ENCODE data around the gene ZMIZ1. TPM values are rescaled to one million over a fixed set of nuclear protein-coding genes. Genes with fewer than 3 reads are reported as not detected.

ZMIZ1 gene
- total RNA-seq (2021; fragmentation: NEBNext Ultra II Directional; extraction: Animal tissue kit (Norgen Biotek cat#: 25700)) = 10 to 100 TPM; 38.6 to 60.3 (median 51.2) TPM
- long read RNA-seq, partial matches to known transcripts = 11 of 12 reads
- long read RNA-seq, other reads (novel, unspliced or antisense) = 1 of 12 reads

GRCh38 chr10:79068562-79069324, at the start of gene ZMIZ1:
ZMIZ1 (plus strand) TSS chr10:79068966; CDS start chr10:79201633, 132,667 bp downstream.
- H3K4me1 Mint-ChIP-seq (ENCODE audit: low read depth) = peaks cover 33% of the 10 kb centered on the region
- H3K9me3 Mint-ChIP-seq = no peaks in the 10 kb centered on the region
- H3K36me3 Mint-ChIP-seq (ENCODE audit: low read depth) = no peaks in the 10 kb centered on the region
- H3K27ac Mint-ChIP-seq = peak within 1 kb of the TSS; percentile 90
- TF ChIP-seq CTCF (IDR thresholded peaks at IDR 0.05) = peak; percentile 23; the same call in 1 of the 2 replicates
- H3K4me3 Mint-ChIP-seq = peak within 1 kb of the TSS; percentile 97
- DNase-seq = peak; percentile 94
- no peaks in the 10 kb centered on the region; the same call in none of the 2 replicates for H3K27me3 Mint-ChIP-seq (ENCODE audit: insufficient read depth)

- H3K36me3 Mint-ChIP-seq (ENCODE audit: low read depth) = peaks cover 4% of the 10 kb centered on the region; the same call in 1 of the 2 replicates
- H3K4me3 Mint-ChIP-seq = no peak overlapping the region
- no peak overlapping the region for H3K27ac Mint-ChIP-seq
- no peak for DNase-seq
- peaks cover 6% of the 10 kb centered on the region for H3K4me1 Mint-ChIP-seq (ENCODE audit: low read depth)
- H3K9me3 Mint-ChIP-seq = no peaks in the 10 kb centered on the region
- peaks cover 18% of the 10 kb centered on the region for H3K27me3 Mint-ChIP-seq (ENCODE audit: insufficient read depth)
- no peak for TF ChIP-seq CTCF (IDR thresholded peaks at IDR 0.05)
Measured at GRCh38 chr10:79019441-79020014, 49.2 kb upstream of the ZMIZ1 start.

- peaks cover 6% of the 10 kb centered on the region for H3K4me1 Mint-ChIP-seq (ENCODE audit: low read depth)
- peaks cover 13% of the 10 kb centered on the region for H3K27me3 Mint-ChIP-seq (ENCODE audit: insufficient read depth)
- TF ChIP-seq CTCF (IDR thresholded peaks at IDR 0.05) = no peak
- H3K9me3 Mint-ChIP-seq = no peaks in the 10 kb centered on the region
- H3K36me3 Mint-ChIP-seq (ENCODE audit: low read depth) = peaks cover 4% of the 10 kb centered on the region; the same call in 1 of the 2 replicates
- no peak overlapping the region for H3K4me3 Mint-ChIP-seq
- DNase-seq = no peak
- H3K27ac Mint-ChIP-seq = no peak overlapping the region
Measured at GRCh38 chr10:79020015-79020491, 48.7 kb upstream of the ZMIZ1 start.

GRCh38 chr10:79020605-79021004, 48.2 kb upstream of the ZMIZ1 start:
- Mint-ChIP-seq H3K27me3 (ENCODE audit: insufficient read depth) (peaks cover 13% of the 10 kb centered on the region), H3K36me3 (ENCODE audit: low read depth) (peaks cover 4% of the 10 kb centered on the region; the same call in 1 of the 2 replicates), H3K27ac (no peak overlapping the region), H3K9me3 (no peaks in the 10 kb centered on the region), H3K4me1 (ENCODE audit: low read depth) (peaks cover 6% of the 10 kb centered on the region), H3K4me3 (no peak overlapping the region)
- TF ChIP-seq CTCF (IDR thresholded peaks at IDR 0.05) = no peak
- DNase-seq = no peak

GRCh38 chr10:79021331-79021907, 47.3 kb upstream of the ZMIZ1 start:
- TF ChIP-seq CTCF (IDR thresholded peaks at IDR 0.05) = no peak
- Mint-ChIP-seq H3K36me3 (ENCODE audit: low read depth) (peaks cover 4% of the 10 kb centered on the region; the same call in 1 of the 2 replicates), H3K9me3 (no peaks in the 10 kb centered on the region), H3K27ac (no peak overlapping the region), H3K27me3 (ENCODE audit: insufficient read depth) (peaks cover 12% of the 10 kb centered on the region), H3K4me1 (ENCODE audit: low read depth) (peaks cover 6% of the 10 kb centered on the region), H3K4me3 (no peak overlapping the region)
- DNase-seq = no peak

All from HFFc6 (cell line).